SK-N-SH treated with all-trans-retinoic acid at 6 μM for 48 hours (cell line): ENCODE measurements around the gene ADRA2B.
"Not testable (repeated sequence)": the region's sequence is repeated elsewhere in the genome, so short reads cannot be mapped to it uniquely, and the experiment has no call there.

ENCODE experiments used
- ATAC-seq: fragments of 200-7000 bp; cut with Tn5 transposase; 3 replicates; pipeline ENCODE4 v1.9.1; 2020; ENCODE audit warnings: mild to moderate bottlenecking, moderate library complexity
- ARNTL ChIP-seq: fragments of 450-650 bp; formaldehyde crosslinking; IDR thresholded peaks from 2 replicates; pipeline ENCODE4 v1.5.0; 2020; ENCODE audit warnings: low read depth, mild to moderate bottlenecking, moderate library complexity, borderline replicate concordance
- BACH2 ChIP-seq: fragments of 250-450 bp; sonication (Bioruptor Pico); IDR thresholded peaks from 2 replicates; pipeline ENCODE4 v1.9.0; 2021; ENCODE audit warnings: mild to moderate bottlenecking, borderline replicate concordance
- CREB5 ChIP-seq: fragments of 250-450 bp; sonication (Bioruptor Pico); IDR thresholded peaks from 2 replicates; pipeline ENCODE4 v1.5.1; 2020; ENCODE audit warnings: low read depth, mild to moderate bottlenecking, moderate library complexity
- CSDC2 ChIP-seq: fragments of 250-450 bp; sonication (Bioruptor Pico); IDR thresholded peaks from 2 replicates; pipeline ENCODE4 v1.5.0; 2020; ENCODE audit warnings: mild to moderate bottlenecking, moderate library complexity
- CSRNP3 ChIP-seq: fragments of 250-450 bp; sonication (Bioruptor Pico); IDR thresholded peaks from 2 replicates; pipeline ENCODE4 v1.5.1; 2021; ENCODE audit warnings: mild to moderate bottlenecking, moderate library complexity
- ESRRG ChIP-seq: fragments of 250-450 bp; sonication (Bioruptor Pico); IDR thresholded peaks from 2 replicates; pipeline ENCODE4 v1.6.1; 2021; ENCODE audit warnings: mild to moderate bottlenecking
- GLIS3 ChIP-seq: fragments of 250-450 bp; sonication (Bioruptor Pico); IDR thresholded peaks from 2 replicates; pipeline ENCODE4 v1.5.0; 2020; ENCODE audit warnings: mild to moderate bottlenecking, moderate library complexity
- ISL1 ChIP-seq: fragments of 250-450 bp; sonication (Bioruptor Pico); IDR thresholded peaks from 2 replicates; pipeline ENCODE4 v2.1.2; 2022; ENCODE audit warnings: mild to moderate bottlenecking, moderate library complexity
- OSR1 ChIP-seq: fragments of 250-450 bp; sonication (Bioruptor Pico); IDR thresholded peaks from 2 replicates; pipeline ENCODE4 v1.8.0; 2022; ENCODE audit warnings: moderate library complexity, mild to moderate bottlenecking, inconsistent platforms
- PATZ1 ChIP-seq: fragments of 250-450 bp; sonication (Bioruptor Pico); IDR thresholded peaks from 2 replicates; pipeline ENCODE4 v1.8.0; 2020; ENCODE audit warnings: mild to moderate bottlenecking, moderate library complexity, borderline replicate concordance
- POU6F1 ChIP-seq: fragments of 250-450 bp; sonication (Bioruptor Pico); IDR thresholded peaks from 2 replicates; pipeline ENCODE4 v1.8.0; 2021; ENCODE audit warnings: low read depth, mild to moderate bottlenecking, moderate library complexity, borderline replicate concordance
- PPARA ChIP-seq: fragments of 250-450 bp; sonication (Bioruptor Pico); IDR thresholded peaks from 2 replicates; pipeline ENCODE4 v1.5.0; 2020; ENCODE audit warnings: mild to moderate bottlenecking, borderline replicate concordance
- RARB ChIP-seq: fragments of 250-450 bp; sonication (Bioruptor Pico); IDR thresholded peaks from 2 replicates; pipeline ENCODE4 v1.8.0; 2021; ENCODE audit warnings: mild to moderate bottlenecking, moderate library complexity
- SNAI2 ChIP-seq: fragments of 250-450 bp; sonication (Bioruptor Pico); IDR thresholded peaks from 2 replicates; pipeline ENCODE4 v1.5.0; 2020; ENCODE audit warnings: mild to moderate bottlenecking, moderate library complexity
- TCF4 ChIP-seq: fragments of 250-450 bp; sonication (Bioruptor Pico); IDR thresholded peaks from 2 replicates; pipeline ENCODE4 v1.8.0; 2021; ENCODE audit warnings: mild to moderate bottlenecking, moderate library complexity, borderline replicate concordance
- ZC3H10 ChIP-seq: fragments of 250-450 bp; sonication (Bioruptor Pico); IDR thresholded peaks from 2 replicates; pipeline ENCODE4 v1.5.1; 2021; ENCODE audit warnings: mild to moderate bottlenecking, moderate library complexity
- ZFP3 ChIP-seq: fragments of 250-450 bp; sonication (Bioruptor Pico); IDR thresholded peaks from 2 replicates; pipeline ENCODE4 v1.5.0; 2020; ENCODE audit warnings: mild to moderate bottlenecking, moderate library complexity
- ZFP30 ChIP-seq: fragments of 450-650 bp; formaldehyde crosslinking; IDR thresholded peaks from 2 replicates; pipeline ENCODE4 v1.5.0; 2022; ENCODE audit warnings: mild to moderate bottlenecking, moderate library complexity
- ZNF565 ChIP-seq: fragments of 450-650 bp; formaldehyde crosslinking; conservative IDR thresholded peaks from 2 replicates; pipeline ENCODE4 v1.5.0; 2020; ENCODE audit warnings: low read depth, mild to moderate bottlenecking, moderate library complexity
- ZNF70 ChIP-seq: fragments of 450-650 bp; formaldehyde crosslinking; IDR thresholded peaks from 2 replicates; pipeline ENCODE4 v1.5.0; 2020; ENCODE audit warnings: mild to moderate bottlenecking, moderate library complexity
- ZNF8 ChIP-seq: fragments of 450-650 bp; formaldehyde crosslinking; IDR thresholded peaks from 2 replicates; pipeline ENCODE4 v1.5.0; 2020; ENCODE audit warnings: mild to moderate bottlenecking, moderate library complexity

ADRA2B gene

GRCh38 chr2:96142217-96143113, 26.1 kb upstream of the ADRA2B start:
- ATAC-seq = no peak
- TF ChIP-seq BACH2 (CRISPR knock-in tag) = no peak
- no peak for TF ChIP-seq ZC3H10 (CRISPR knock-in tag)
- TF ChIP-seq ESRRG = no peak
- TF ChIP-seq ARNTL (CRISPR knock-in tag) = no peak
- TF ChIP-seq ZNF8 (CRISPR knock-in tag) = no peak
- no peak for TF ChIP-seq PPARA
- TF ChIP-seq PATZ1 (CRISPR knock-in tag) = no peak
- no peak for TF ChIP-seq ISL1 (CRISPR knock-in tag)
- TF ChIP-seq SNAI2 (CRISPR knock-in tag) = no peak
- TF ChIP-seq ZFP30 (CRISPR knock-in tag) = no peak
- TF ChIP-seq CSDC2 (CRISPR knock-in tag) = no peak
- no peak for TF ChIP-seq ZNF70
- TF ChIP-seq CSRNP3 = no peak
- no peak for TF ChIP-seq OSR1 (CRISPR knock-in tag)
- no peak for TF ChIP-seq ZNF565 (CRISPR knock-in tag)
- TF ChIP-seq, all 23 proteins: peak for 0

- not testable (repeated sequence) for ATAC-seq
Measured at GRCh38 chr2:96141624-96141967, 25.2 kb upstream of the ADRA2B start.

- TF ChIP-seq TCF4 (CRISPR knock-in tag) = no peak
- no peak for TF ChIP-seq ESRRG
- TF ChIP-seq RARB (CRISPR knock-in tag) = no peak
- TF ChIP-seq POU6F1 (CRISPR knock-in tag) = no peak
- TF ChIP-seq OSR1 (CRISPR knock-in tag) = no peak
- TF ChIP-seq PPARA = no peak
- no peak for TF ChIP-seq BACH2 (CRISPR knock-in tag)
- no peak for TF ChIP-seq GLIS3
- no peak for TF ChIP-seq CREB5 (CRISPR knock-in tag)
- no peak for TF ChIP-seq ZFP30 (CRISPR knock-in tag)
- ATAC-seq = no peak
Measured at GRCh38 chr2:96140941-96141623, 24.7 kb upstream of the ADRA2B start.

- TF ChIP-seq POU6F1 (CRISPR knock-in tag) (no peak), ZNF70 (no peak), ZNF8 (CRISPR knock-in tag) (no peak), ZFP3 (CRISPR knock-in tag) (no peak), GLIS3 (no peak), OSR1 (CRISPR knock-in tag) (no peak), RARB (CRISPR knock-in tag) (no peak), SNAI2 (CRISPR knock-in tag) (no peak), ISL1 (CRISPR knock-in tag) (no peak), CSDC2 (CRISPR knock-in tag) (no peak), ZC3H10 (CRISPR knock-in tag) (no peak), ARNTL (CRISPR knock-in tag) (no peak)
- ATAC-seq = no peak
Measured at GRCh38 chr2:96139181-96139758, 22.9 kb upstream of the ADRA2B start.
